ENCODE measurements around the gene WDSUB1.

The WDSUB1 gene

GRCh38 chr2:159300586-159300985 lies 14.1 kb upstream of the WDSUB1 start:
- Histone ChIP-seq H3K27ac (no peak overlapping the region), H3K36me3 (no peaks in the 10 kb centered on the region), H3K4me3 (no peak overlapping the region), H3K9me3 (no peaks in the 10 kb centered on the region), H3K27me3 (no peaks in the 10 kb centered on the region), H3K4me1 (no peaks in the 10 kb centered on the region)
- no peak for DNase-seq
- no peak for TF ChIP-seq CTCF (IDR thresholded peaks at IDR 0.05)
- intact Hi-C loops (cut with DNase I; ENCODE audit: low total_unique reads), result no loop called here

- intact Hi-C loops (cut with DNase I; ENCODE audit: low total_unique reads), result no loop called here
- no peaks in the 10 kb centered on the region for H3K27me3 ChIP-seq
- DNase-seq, result no peak
- H3K27ac ChIP-seq, result no peak overlapping the region
- no peak for TF ChIP-seq CTCF (IDR thresholded peaks at IDR 0.05)
- no peaks in the 10 kb centered on the region for H3K36me3 ChIP-seq
- H3K9me3 ChIP-seq, result no peaks in the 10 kb centered on the region
- no peaks in the 10 kb centered on the region for H3K4me1 ChIP-seq
- no peak overlapping the region for H3K4me3 ChIP-seq
These were observed 12.5 kb upstream of the WDSUB1 start for GRCh38 chr2:159298967-159299366.

DNA sequence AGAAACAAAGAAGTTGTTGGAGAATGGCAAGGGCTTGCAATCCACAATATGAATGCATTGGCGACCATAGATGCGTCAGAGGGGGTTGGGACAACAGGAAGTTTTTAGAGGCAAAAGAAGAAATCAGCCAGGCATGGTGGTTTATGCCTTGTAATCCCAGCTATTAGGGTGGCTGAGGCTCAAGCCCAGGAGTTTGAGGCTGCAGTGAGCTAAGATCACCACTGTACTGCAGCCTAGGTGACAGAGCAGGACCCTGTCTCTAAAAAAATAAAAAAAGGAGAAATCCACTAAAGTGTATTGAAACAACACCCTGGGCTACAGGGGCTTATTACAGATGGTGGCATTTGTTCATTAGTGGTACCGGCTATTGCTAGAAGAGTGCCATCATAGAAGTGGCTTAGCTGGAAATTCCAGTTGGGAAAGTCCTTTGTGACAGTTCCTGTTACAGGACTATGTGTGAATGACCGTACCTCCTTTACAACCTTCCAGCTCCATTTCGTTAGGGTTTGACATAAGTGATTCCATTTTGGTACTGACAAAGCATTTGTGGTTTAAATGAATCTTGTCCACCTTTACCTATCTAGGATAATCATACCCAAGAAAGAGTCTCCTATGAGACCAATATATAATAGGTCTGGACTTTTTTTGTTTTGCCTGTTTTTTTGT lies 10.7 kb upstream of the WDSUB1 start:
- Histone ChIP-seq H3K4me3 (no peak overlapping the region), H3K27me3 (no peaks in the 10 kb centered on the region), H3K4me1 (no peaks in the 10 kb centered on the region), H3K36me3 (no peaks in the 10 kb centered on the region), H3K27ac (no peak overlapping the region), H3K9me3 (no peaks in the 10 kb centered on the region)
- intact Hi-C loops (cut with DNase I; ENCODE audit: low total_unique reads), result no loop called here
- TF ChIP-seq CTCF (IDR thresholded peaks at IDR 0.05), result no peak
- no peak for DNase-seq

DNA sequence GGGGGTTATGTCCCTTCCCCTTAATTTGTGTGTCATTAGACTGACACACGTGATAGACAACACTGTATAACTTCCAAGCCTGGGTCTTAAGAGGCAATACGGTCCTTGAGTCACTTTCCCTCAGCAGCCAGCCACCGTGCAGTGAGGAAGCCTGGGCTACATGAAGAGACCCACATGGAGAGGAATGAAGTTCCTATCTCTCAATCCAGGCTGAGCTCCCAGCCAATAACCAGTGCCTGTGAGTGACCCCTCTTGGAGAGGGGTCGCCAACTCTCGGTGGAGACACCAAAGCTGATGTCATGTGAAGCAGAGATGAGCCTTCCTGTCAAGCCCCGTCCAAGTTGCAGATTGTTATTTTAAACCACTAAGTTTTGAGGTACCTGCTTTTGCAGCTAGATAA lies 5.7 kb upstream of the WDSUB1 start:
- no peaks in the 10 kb centered on the region for H3K9me3 ChIP-seq
- peaks cover 0 to 14% (median 8%) of the 10 kb centered on the region in 4 donors for H3K4me1 ChIP-seq
- no peak for DNase-seq
- no peak for TF ChIP-seq CTCF (IDR thresholded peaks at IDR 0.05)
- intact Hi-C loops (cut with DNase I; ENCODE audit: low total_unique reads), result no loop called here
- H3K27me3 ChIP-seq, result no peaks in the 10 kb centered on the region
- H3K4me3 ChIP-seq, result no peak overlapping the region
- H3K36me3 ChIP-seq, result no peaks in the 10 kb centered on the region
- H3K27ac ChIP-seq, result no peak overlapping the region

DNA sequence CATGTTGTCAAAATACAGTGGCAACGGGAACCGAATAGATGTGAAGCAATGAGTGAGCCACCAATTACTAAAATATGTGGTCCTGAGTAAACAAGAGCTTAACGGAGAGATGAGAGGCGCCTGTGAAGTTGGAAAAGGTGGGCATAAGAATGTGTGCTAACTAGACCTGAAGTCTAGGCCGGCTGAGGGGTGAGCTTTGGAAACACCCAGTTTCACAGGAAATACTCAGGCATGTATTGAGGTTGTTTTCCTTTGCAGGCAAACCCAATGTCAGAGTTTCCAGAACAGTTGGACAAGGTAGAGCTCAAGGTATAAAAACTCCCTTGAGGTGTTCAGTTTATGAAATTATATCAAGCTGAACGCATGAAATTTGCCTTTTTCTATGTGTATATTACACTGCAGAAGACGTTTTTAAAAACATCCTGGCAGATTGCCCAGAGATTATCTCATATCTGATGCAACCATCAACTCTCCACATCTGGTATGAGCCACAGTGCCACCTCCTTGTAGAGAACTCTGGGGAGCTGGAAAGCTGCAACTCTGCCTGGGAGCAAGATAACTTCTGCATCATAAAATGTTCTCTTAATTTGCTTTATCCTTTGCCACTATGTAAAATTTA lies 3.9 kb upstream of the WDSUB1 start:
- H3K27me3 ChIP-seq, result no peaks in the 10 kb centered on the region
- H3K9me3 ChIP-seq, result no peaks in the 10 kb centered on the region
- no peak overlapping the region for H3K27ac ChIP-seq
- no peaks in the 10 kb centered on the region for H3K36me3 ChIP-seq
- H3K4me1 ChIP-seq, result peaks cover 0 to 21% (median 10%) of the 10 kb centered on the region in 4 donors
- H3K4me3 ChIP-seq, result no peak overlapping the region
- DNase-seq, result peak in 1 of 2 donors; percentile 31
- intact Hi-C loops (cut with DNase I; ENCODE audit: low total_unique reads), result no loop called here
- TF ChIP-seq CTCF (IDR thresholded peaks at IDR 0.05), result no peak

Measured in tibial artery (tissue), 4 donors.